Measurements from ENCODE around the gene ADAMTS2.

ADAMTS2 gene

GRCh38 chr5:179187681-179188575 lies 157.3 kb downstream of the ADAMTS2 start:
- in situ Hi-C loops (cut with HindIII; ENCODE audit: low sequenced_read_pairs), result loop anchor here (5.0 to 25.0 kb wide), 2 partner anchors 64 to 299 kb away; no protein-coding TSS in a partner anchor

- in situ Hi-C loops (cut with HindIII; ENCODE audit: low sequenced_read_pairs), result loop anchor here (5.0 to 25.0 kb wide), 2 partner anchors 65 to 300 kb away; no protein-coding TSS in a partner anchor
These were observed 158.0 kb downstream of the ADAMTS2 start for GRCh38 chr5:179187229-179187678.

DNA sequence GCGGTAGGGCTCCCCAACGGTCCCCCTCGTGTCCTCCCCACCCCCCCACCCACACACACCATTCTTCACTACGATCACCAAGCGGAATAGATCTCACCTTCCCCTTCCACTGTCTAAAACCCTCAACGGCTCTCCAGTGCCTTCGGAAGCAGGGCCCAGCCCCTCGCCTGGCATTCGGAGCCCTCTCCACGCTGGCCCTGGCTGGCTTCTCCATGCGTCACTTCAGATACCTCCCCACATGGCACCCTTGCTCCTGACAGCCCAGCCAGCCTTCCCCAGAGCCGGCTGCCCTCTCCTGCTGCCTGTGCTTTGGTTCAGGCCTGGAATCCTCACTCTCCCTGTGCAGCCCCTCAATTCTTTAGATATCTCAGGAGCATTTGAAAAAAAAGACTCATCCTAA lies 158.5 kb downstream of the ADAMTS2 start:
- in situ Hi-C loops (cut with HindIII; ENCODE audit: low sequenced_read_pairs), result loop anchor here (5.0 to 25.0 kb wide), 2 partner anchors 66 to 300 kb away; no protein-coding TSS in a partner anchor

DNA sequence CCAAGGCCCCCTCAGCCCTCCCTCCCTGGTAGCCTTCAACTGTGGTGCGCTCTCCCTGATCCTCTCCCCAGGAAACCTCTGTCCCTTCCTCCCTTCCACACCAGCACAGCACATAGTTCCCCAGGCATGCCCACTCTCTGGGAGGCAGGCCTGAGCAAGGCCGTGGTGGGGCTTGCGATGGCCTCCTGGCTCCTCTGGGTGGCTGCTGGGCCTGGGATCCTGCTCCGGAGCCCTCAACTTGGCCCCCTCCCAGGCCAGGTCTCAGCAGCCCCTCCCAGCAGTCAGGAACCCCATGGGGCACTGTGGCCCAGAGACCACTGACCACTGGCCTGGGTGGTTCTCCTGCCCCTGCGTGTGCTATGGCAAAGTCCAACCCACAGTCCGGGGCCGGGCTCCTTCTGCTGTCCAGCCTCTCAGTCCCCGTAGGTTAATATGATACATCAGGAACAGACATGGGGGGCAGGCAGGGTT lies 159.3 kb downstream of the ADAMTS2 start:
- in situ Hi-C loops (cut with HindIII; ENCODE audit: low sequenced_read_pairs), result loop anchor here (5.0 to 25.0 kb wide), 2 partner anchors 66 to 301 kb away; no protein-coding TSS in a partner anchor

GRCh38 chr5:179185256-179185940 lies 159.9 kb downstream of the ADAMTS2 start:
- in situ Hi-C loops (cut with HindIII; ENCODE audit: low sequenced_read_pairs), result loop anchor here (5.0 to 25.0 kb wide), 2 partner anchors 67 to 302 kb away; no protein-coding TSS in a partner anchor

DNA sequence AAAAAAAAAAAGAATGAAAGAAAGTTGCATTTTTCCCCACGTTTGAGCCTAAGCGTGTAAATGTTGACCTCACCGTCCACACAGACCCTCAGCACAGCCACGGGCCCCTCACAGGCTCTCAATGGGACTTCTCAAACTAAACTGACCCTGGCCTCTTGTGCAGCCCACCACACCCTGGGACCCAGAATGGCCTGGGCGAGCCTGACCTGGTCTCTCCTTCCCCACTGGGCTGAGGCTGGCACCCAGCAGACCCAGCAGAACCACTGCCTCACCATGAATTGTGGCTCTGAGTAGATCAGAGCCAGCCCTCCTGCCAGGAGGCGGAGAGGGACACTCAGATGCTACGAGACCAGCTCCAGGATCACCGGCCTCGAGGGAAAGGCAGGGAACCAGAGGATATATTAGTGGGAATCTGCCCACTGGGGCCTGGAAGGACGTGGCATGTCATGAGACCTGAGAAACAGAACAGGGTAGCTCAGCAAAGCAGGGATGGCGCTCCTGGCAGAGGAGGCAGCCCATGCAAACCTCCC lies 160.7 kb downstream of the ADAMTS2 start:
- in situ Hi-C loops (cut with HindIII; ENCODE audit: low sequenced_read_pairs), result loop anchor here (5.0 to 25.0 kb wide), 2 partner anchors 68 to 303 kb away; no protein-coding TSS in a partner anchor

- in situ Hi-C loops (cut with HindIII; ENCODE audit: low sequenced_read_pairs), result loop anchor here (25.0 kb wide), 1 partner anchor 304 kb away; no protein-coding TSS in a partner anchor
These were observed 161.8 kb downstream of the ADAMTS2 start for GRCh38 chr5:179183481-179183880.

DNA sequence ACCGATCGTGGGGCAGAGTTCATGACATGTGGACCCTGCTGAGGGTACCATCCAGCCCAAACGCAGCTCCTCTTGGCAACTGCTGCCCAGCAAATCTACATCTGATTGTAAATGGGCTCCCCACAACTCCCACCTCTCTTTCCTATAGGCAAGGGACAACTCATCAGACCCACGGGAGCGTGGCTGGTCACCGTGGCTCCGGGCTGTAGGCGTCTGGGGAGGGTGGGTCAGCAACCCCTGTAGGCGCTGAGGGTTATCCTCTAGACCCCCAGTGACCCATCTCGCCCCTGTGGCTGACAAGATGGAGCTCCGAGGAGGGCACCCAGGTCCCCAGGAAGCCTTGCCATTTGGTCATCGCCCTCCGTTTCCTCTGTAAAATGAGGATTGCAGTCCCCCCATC lies 162.7 kb downstream of the ADAMTS2 start:
- in situ Hi-C loops (cut with HindIII; ENCODE audit: low sequenced_read_pairs), result loop anchor here (25.0 kb wide), 1 partner anchor 305 kb away; no protein-coding TSS in a partner anchor

DNA sequence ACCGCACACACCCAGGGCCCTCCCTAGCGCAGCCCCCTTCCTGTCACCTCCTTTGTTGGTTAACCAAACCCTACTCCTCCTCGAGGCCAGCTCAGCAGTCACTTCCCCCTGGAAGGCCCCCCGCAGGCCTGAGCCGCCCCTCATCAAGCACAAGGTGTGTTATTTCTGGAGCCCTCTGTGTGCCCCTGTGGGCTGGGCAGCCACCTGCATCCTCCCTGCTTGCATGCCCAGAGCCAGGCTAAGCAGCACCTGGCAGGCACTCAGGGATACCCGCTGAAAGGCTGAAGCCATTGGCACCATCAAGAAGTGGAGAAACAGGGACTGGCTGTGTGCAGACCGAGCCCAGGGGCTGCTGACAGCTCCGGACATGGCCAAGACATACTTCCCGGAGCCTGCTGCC lies 163.3 kb downstream of the ADAMTS2 start:
- in situ Hi-C loops (cut with HindIII; ENCODE audit: low sequenced_read_pairs), result loop anchor here (25.0 kb wide), 1 partner anchor 305 kb away; no protein-coding TSS in a partner anchor

DNA sequence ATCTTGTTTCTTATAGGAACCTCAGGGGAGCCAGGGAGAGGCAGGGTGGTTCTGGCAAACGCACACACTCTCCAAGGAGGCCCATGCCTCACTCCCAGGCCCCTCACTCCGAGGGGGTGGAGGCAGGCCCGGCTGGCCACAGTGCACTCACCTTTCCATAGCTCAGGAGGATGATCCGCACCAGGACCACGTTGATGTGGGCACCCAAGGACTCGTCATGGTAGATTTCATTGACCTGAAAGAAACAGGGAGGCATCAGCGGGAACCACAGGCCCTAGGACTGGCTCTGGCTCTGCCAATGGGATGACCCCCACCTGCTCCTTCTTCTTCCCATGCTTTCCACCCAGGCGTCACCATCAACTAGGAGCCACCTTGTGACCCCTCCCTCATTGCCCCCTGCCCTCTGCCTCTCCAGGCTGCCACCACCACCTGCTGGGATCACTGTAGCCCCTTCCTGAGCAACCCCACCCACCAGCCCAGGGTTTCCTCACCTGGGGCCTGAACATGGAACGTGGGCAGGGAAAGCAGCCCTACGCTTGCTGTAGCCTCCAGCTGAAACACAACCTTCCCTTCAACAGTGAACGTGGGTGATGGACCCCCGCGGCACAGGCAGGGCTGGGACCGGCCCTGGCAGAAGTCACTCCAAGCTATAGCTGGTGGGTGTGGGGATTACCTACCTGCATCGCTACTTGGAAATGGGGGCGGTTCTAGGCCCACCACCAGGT lies 164.2 kb downstream of the ADAMTS2 start:
- in situ Hi-C loops (cut with HindIII; ENCODE audit: low sequenced_read_pairs), result loop anchor here (25.0 kb wide), 1 partner anchor 306 kb away; no protein-coding TSS in a partner anchor

DNA sequence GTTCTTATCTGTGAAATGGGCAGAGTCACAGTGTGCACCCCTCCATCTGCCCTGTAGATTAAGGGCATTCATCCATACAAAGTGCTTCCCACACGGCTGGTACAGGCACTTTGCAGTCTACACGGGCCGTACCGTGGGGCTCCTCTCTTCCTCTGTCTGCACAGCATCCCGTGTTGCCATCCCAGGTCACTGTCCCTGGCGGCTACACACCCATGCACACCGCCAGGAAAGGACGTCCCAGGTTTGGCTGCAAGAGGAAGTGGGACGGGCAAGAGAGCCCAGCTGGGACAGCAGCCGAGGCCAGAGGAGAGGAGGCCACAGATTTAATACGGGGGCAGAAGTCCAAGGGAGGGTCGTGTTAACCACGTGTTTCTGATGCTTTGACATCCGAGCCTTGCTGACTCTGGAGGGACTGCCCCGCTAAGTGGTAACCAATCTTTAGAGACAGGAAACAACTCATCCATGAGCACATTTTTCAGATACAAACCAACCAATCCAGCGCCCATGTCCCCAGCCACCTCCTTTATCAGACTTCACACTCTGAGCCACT lies 165.1 kb downstream of the ADAMTS2 start:
- in situ Hi-C loops (cut with HindIII; ENCODE audit: low sequenced_read_pairs), result loop anchor here (25.0 kb wide), 1 partner anchor 307 kb away; no protein-coding TSS in a partner anchor

DNA sequence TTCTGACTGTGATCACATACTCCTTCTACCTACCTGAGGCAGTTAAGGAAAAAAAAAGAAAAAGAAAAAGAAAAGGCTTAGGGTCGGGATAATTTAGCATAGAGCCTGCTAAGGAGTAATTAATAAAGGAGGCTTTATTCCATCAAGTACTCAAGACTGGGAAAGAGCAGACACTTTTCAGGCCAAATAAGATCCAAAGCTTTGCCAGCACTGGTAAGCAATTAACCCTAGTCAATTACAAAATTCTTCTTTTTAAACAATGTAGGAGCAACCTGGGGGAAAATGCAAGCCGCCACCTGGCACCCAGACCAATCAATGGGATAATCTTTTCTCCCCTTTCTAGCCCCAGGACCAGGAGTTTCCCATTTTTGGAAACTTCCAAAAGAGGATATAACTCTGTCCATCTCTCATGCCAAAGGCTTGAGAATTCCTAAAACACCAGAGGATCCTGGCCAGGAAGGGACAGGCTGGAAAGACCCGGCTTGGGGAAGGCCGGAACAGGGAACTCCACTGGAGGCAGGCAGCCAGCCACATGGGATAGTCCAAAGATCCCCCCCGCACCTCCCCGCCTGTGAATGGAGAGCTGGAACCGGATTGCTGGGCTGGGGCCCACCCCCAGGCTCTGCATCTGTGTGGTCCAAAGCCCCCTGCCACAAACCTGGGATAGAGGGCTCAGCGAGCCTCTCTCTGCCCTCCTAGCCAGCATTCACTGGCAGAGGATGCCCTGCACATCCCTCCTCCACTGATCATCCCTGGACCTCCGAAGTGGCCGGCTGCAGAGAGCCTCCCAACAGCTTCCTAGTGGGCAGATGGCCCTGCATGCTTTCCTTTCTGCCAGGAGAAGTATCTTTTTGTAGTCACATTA lies 167.3 kb downstream of the ADAMTS2 start:
- in situ Hi-C loops (cut with HindIII; ENCODE audit: low sequenced_read_pairs), result loop anchor here (5.0 to 25.0 kb wide), 2 partner anchors 36 to 309 kb away; no protein-coding TSS in a partner anchor

- in situ Hi-C loops (cut with HindIII; ENCODE audit: low sequenced_read_pairs), result loop anchor here (5.0 to 25.0 kb wide), 2 partner anchors 34 to 311 kb away; no protein-coding TSS in a partner anchor
These were observed 168.6 kb downstream of the ADAMTS2 start for GRCh38 chr5:179176571-179177230.

DNA sequence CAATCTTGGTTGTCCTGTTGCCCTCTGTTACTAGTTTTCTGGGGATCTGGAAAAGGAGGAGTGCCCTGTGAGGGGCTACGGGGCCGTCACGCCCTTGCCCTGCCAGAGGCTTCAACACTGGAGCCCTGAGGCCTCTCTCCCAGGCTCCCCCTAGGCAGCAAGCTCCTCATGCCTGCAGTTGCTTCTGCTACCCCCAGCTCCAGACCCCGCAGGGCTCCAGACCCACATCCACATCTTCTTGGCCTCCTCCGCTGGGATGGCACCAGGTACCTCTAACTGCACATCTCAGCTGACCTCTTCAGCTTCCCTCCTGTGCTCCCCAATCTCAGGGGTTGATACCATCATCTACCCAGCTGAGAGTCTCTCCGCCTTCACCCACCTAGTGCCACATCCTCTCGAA lies 169.1 kb downstream of the ADAMTS2 start:
- in situ Hi-C loops (cut with HindIII; ENCODE audit: low sequenced_read_pairs), result loop anchor here (5.0 to 25.0 kb wide), 2 partner anchors 34 to 311 kb away; no protein-coding TSS in a partner anchor

DNA sequence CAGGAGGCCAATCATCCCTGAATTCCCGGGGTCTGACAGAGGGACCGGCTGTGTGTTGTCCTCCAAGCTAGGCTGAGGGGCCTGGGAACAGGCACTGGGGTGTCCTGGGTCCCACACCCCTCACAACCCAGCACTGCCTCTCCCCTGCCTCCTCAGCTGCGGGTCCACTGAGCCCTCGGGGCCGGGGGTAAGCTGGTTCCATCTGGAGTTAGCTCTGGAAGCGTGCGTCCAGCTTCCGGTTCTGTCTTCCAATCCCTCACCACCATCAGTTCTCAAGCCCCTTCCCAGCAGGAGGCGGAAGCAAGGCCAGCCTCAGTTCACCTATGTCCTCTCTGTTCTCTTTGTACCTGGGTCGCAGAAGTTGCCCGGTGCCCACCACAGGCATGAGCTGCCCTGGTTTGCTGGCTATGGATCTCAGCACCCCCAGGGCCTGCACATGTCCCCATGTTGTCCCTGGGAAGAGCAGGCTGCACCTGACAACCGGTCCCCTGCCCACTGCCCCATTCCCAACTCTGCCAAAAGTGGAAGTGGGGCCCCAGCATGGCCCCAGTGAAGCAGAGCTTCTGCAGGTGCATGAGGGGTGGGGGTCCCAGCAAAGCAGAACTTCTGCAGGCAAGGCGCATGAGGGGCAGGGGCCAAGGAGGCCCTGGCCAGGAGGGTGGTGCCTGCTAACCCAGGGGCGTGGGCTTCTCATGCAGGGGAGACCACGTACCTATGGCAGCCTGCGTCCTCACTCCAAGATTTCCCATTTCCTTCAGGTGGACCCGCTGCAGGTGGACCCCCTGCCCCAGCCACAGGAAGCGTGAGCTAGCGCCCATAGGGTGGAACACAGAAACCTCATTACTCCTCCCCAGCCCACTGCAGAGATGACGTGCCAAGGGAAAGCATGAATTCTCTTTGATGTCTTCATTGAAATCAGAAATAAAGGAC lies 173.2 kb downstream of the ADAMTS2 start:
- in situ Hi-C loops (cut with HindIII; ENCODE audit: low sequenced_read_pairs), result no loop called here

- in situ Hi-C loops (cut with HindIII; ENCODE audit: low sequenced_read_pairs), result no loop called here
These were observed 173.9 kb downstream of the ADAMTS2 start for GRCh38 chr5:179171251-179171815.

DNA sequence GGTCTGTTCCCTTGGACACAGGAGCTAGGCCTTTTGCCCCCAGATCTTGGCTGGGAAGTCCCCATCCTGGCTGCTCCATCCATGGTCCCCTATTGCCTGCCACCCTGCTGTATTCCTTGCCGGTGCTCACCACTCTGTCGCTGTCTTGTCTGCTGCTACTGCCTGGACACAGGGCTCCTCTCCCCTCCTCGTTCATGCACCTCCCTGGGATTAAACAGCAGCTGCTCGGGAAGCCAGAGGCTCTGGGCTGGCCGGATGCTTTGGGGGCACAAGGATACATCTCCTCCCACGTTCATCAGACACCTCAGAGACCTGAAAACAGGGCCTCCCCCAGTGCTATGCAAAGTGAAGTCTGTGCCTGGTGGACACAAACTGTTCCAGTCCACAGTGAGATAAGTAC lies 174.7 kb downstream of the ADAMTS2 start:
- in situ Hi-C loops (cut with HindIII; ENCODE audit: low sequenced_read_pairs), result no loop called here
